ENCODE results near the gene UBE2J2.

GRCh38 chr1:1303736-1304135, 30.1 kb upstream of the UBE2J2 start:
- no peak for TF ChIP-seq CTCF (IDR thresholded peaks at IDR 0.05)
- TF ChIP-seq POLR2AphosphoS5 (IDR thresholded peaks at IDR 0.05; ENCODE audit: insufficient read depth in 1 of 2, low read depth in 1 of 2) = no peak
- no peak for TF ChIP-seq POLR2A (IDR thresholded peaks at IDR 0.05)
